Gastrocnemius medialis (tissue), 4 donors: ENCODE measurements around the gene FTSJ3. TPM values are rescaled to one million over a fixed set of nuclear protein-coding genes. Genes with fewer than 3 reads are reported as not detected.

Experiments
- ATAC-seq, 2 donors: fragments of 150-250 bp; one replicate each; pipeline ENCODE4 v1.9.1; 2016
- DNase-seq, 2 donors: peaks; one replicate each; pipeline ENCODE4 v3.0.0-alpha.2; 2019
- H3K27ac ChIP-seq, 4 donors: fragments of 200-600 bp; sonication (generic); 1 replicate in 1 of 4; 2 replicates in 3 of 4; pipeline ENCODE4 v1.5.1; 2016 to 2018; ENCODE audit warnings: mild to moderate bottlenecking in 2 of 4, moderate library complexity in 1 of 4
- H3K27me3 ChIP-seq, 3 donors: fragments of 200-600 bp; sonication (generic) in 2 of 3; 1 replicate in 1 of 3; 2 replicates in 2 of 3; pipeline versions ENCODE4 v1.5.1 to v1.6.0; 2016 to 2019; ENCODE audit warnings: mild to moderate bottlenecking in 1 of 3, moderate library complexity in 1 of 3
- H3K36me3 ChIP-seq, 2 donors: fragments of 200-600 bp; sonication (generic) in 1 of 2; one replicate each; pipeline ENCODE4 v1.5.1; 2017 to 2018
- H3K4me1 ChIP-seq, 2 donors: fragments of 200-600 bp; sonication (generic) in 1 of 2; one replicate each; pipeline ENCODE4 v1.5.1; 2016 to 2017; ENCODE audit warnings: mild to moderate bottlenecking in 2 of 2
- H3K4me3 ChIP-seq, 4 donors: fragments of 200-600 bp; sonication (generic) in 3 of 4; 1 replicate in 1 of 4; 2 replicates in 3 of 4; pipeline ENCODE4 v1.5.1; 2016 to 2019; ENCODE audit warnings: mild to moderate bottlenecking in 2 of 4
- H3K9me3 ChIP-seq, 3 donors: fragments of 200-600 bp; sonication (generic) in 2 of 3; 1 replicate in 1 of 3; 2 replicates in 2 of 3; pipeline ENCODE4 v1.5.1; 2016 to 2019
- CTCF ChIP-seq, 5 experiments: fragments of 450-650 bp in 3 of 5; fragments of 200-600 bp in 2 of 5; sonication (generic) in 2 of 5; IDR thresholded peaks in 4 of 5; conservative IDR thresholded peaks in 1 of 5; 1 replicate in 4 of 5; 2 replicates in 1 of 5; pipeline ENCODE4 v1.5.1; 2016 to 2019; ENCODE audit warnings: antibody characterized with exemption in 5 of 5, mild to moderate bottlenecking in 3 of 5, moderate library complexity in 3 of 5
- POLR2A ChIP-seq, 2 donors: fragments of 450-650 bp; IDR thresholded peaks; one replicate each; pipeline ENCODE4 v1.6.1; 2017; ENCODE audit warnings: antibody characterized with exemption in 2 of 2, mild to moderate bottlenecking in 2 of 2, moderate library complexity in 2 of 2
- in situ Hi-C, 4 donors: fragments of 200-750 bp; cut with MboI; loops; one replicate each; pipeline versions ENCODE4 v1.15.0 to v1.8.0; 2017; ENCODE audit warnings: low sequenced_read_pairs in 4 of 4
- intact Hi-C: fragments of 100-400 bp; cut with DNase I; formaldehyde crosslinking; loops from one replicate; pipeline ENCODE4 v1.15.1; 2023; ENCODE audit warnings: low total_unique reads
- total RNA-seq, 4 donors: library from RNA; depleted of rRNA; stranded (reverse); fragments of >200 nt; gene quantifications; one replicate each; pipeline versions ENCODE4 v1.1.0 to v1.2.3, GENCODE V29; 2016

The FTSJ3 gene
- total RNA-seq, 4 donors from 2014 or later: 24.6 to 46.3 (median 34.9) TPM

- TF ChIP-seq POLR2A (IDR thresholded peaks at IDR 0.05) (no peak), CTCF (IDR thresholded peaks at IDR 0.05 in 4 of 5, conservative IDR thresholded peaks at IDR 0.05 in 1 of 5) (no peak)
- no peak overlapping the region for H3K4me3 ChIP-seq
- peaks cover 36 to 45% of the 10 kb centered on the region in 2 donors for H3K4me1 ChIP-seq
- no peaks in the 10 kb centered on the region for H3K27me3 ChIP-seq
- intact Hi-C loops (no loop called here), in situ Hi-C loops (loop anchor here in 2 of 4 donors (25.0 kb wide), 2 partner anchors 395 to 680 kb away; partner anchors contain the start of genes CEP95 (in 1 of the 2), CYB561 (in 1 of the 2) and DDX5 (in 1 of the 2))
- no peak for DNase-seq
- no peaks in the 10 kb centered on the region for H3K9me3 ChIP-seq
- H3K36me3 ChIP-seq: peaks cover 0 to 78% of the 10 kb centered on the region in 2 donors
- no peak overlapping the region for H3K27ac ChIP-seq
- ATAC-seq: no peak
These were observed 4.6 kb upstream of the FTSJ3 start for GRCh38 chr17:63832014-63832413.

GRCh38 chr17:63831505-63831904, 4.0 kb upstream of the FTSJ3 start:
- H3K27ac ChIP-seq: no peak overlapping the region
- TF ChIP-seq POLR2A (IDR thresholded peaks at IDR 0.05): no peak
- no peak for DNase-seq
- in situ Hi-C loops: loop anchor here in 2 of 4 donors (25.0 kb wide), 2 partner anchors 394 to 681 kb away; partner anchors contain the start of genes CEP95 (in 1 of the 2), CYB561 (in 1 of the 2) and DDX5 (in 1 of the 2)
- no peaks in the 10 kb centered on the region for H3K9me3 ChIP-seq
- H3K4me3 ChIP-seq: no peak overlapping the region
- H3K27me3 ChIP-seq: no peaks in the 10 kb centered on the region
- peaks cover 35 to 39% of the 10 kb centered on the region in 2 donors for H3K4me1 ChIP-seq
- ATAC-seq: no peak
- peaks cover 0 to 73% of the 10 kb centered on the region in 2 donors for H3K36me3 ChIP-seq
- intact Hi-C loops: no loop called here

- no peaks in the 10 kb centered on the region for H3K27me3 ChIP-seq
- no peaks in the 10 kb centered on the region for H3K9me3 ChIP-seq
- H3K4me1 ChIP-seq: peaks cover 38 to 41% of the 10 kb centered on the region in 2 donors
- peak overlapping the region in 1 of 4 donors; percentile 92 for H3K27ac ChIP-seq
- H3K4me3 ChIP-seq: no peak overlapping the region
- DNase-seq (no peak), ATAC-seq (no peak)
- peaks cover 0 to 68% of the 10 kb centered on the region in 2 donors for H3K36me3 ChIP-seq
- no peak for TF ChIP-seq CTCF (IDR thresholded peaks at IDR 0.05 in 4 of 5, conservative IDR thresholded peaks at IDR 0.05 in 1 of 5)
- in situ Hi-C loops (loop anchor here in 2 of 4 donors (25.0 kb wide), 2 partner anchors 394 to 681 kb away; partner anchors contain the start of genes CEP95 (in 1 of the 2), CYB561 (in 1 of the 2) and DDX5 (in 1 of the 2)), intact Hi-C loops (no loop called here)
These were observed 3.5 kb upstream of the FTSJ3 start for GRCh38 chr17:63830904-63831491.

- intact Hi-C loops: no loop called here
- no peak for DNase-seq
- Histone ChIP-seq H3K27ac (peak overlapping the region in 1 of 4 donors; percentile 92), H3K27me3 (no peaks in the 10 kb centered on the region), H3K9me3 (no peaks in the 10 kb centered on the region), H3K36me3 (peaks cover 0 to 69% of the 10 kb centered on the region in 2 donors), H3K4me1 (peaks cover 36 to 48% of the 10 kb centered on the region in 2 donors), H3K4me3 (no peak overlapping the region)
- TF ChIP-seq POLR2A (IDR thresholded peaks at IDR 0.05) (no peak), CTCF (IDR thresholded peaks at IDR 0.05 in 4 of 5, conservative IDR thresholded peaks at IDR 0.05 in 1 of 5) (no peak)
- ATAC-seq: no peak
- in situ Hi-C loops: loop anchor here in 2 of 4 donors (25.0 kb wide), 2 partner anchors 393 to 682 kb away; partner anchors contain the start of genes CEP95 (in 1 of the 2), CYB561 (in 1 of the 2) and DDX5 (in 1 of the 2)
These were observed 2.8 kb upstream of the FTSJ3 start for GRCh38 chr17:63830278-63830677.

- intact Hi-C loops: loop anchor here (1.0 to 10.0 kb wide), 2 partner anchors 9 to 676 kb away; partner anchors contain the start of genes CEP95 and DDX5
- Histone ChIP-seq H3K4me3 (peak overlapping the region in 3 of 4 donors; percentile 12 to 89 (median 85)), H3K27me3 (no peaks in the 10 kb centered on the region), H3K4me1 (peaks cover 26 to 41% of the 10 kb centered on the region in 2 donors), H3K27ac (peak overlapping the region; percentile 92 to 95 (median 94)), H3K9me3 (no peaks in the 10 kb centered on the region), H3K36me3 (peaks cover under 1 to 70% of the 10 kb centered on the region in 2 donors)
- no peak for DNase-seq
- in situ Hi-C loops: loop anchor here in 2 of 4 donors (25.0 kb wide), 2 partner anchors 392 to 683 kb away; partner anchors contain the start of genes CEP95 (in 1 of the 2), CYB561 (in 1 of the 2) and DDX5 (in 1 of the 2)
- no peak for ATAC-seq
- TF ChIP-seq CTCF (IDR thresholded peaks at IDR 0.05 in 4 of 5, conservative IDR thresholded peaks at IDR 0.05 in 1 of 5) (no peak), POLR2A (IDR thresholded peaks at IDR 0.05) (no peak)
These were observed 1.5 kb upstream of the FTSJ3 start for GRCh38 chr17:63828936-63829335.
